GM15510 (cell line): Measurements from ENCODE around the gene TMEM45A.

Source experiments
- POLR2A ChIP-seq: IDR thresholded peaks from 3 replicates; pipeline ENCODE4 v1.6.1; 2011; ENCODE audit warnings: borderline replicate concordance; ENCODE audit not compliant: insufficient read length; ENCODE audit errors: extremely low read depth

The TMEM45A gene

DNA sequence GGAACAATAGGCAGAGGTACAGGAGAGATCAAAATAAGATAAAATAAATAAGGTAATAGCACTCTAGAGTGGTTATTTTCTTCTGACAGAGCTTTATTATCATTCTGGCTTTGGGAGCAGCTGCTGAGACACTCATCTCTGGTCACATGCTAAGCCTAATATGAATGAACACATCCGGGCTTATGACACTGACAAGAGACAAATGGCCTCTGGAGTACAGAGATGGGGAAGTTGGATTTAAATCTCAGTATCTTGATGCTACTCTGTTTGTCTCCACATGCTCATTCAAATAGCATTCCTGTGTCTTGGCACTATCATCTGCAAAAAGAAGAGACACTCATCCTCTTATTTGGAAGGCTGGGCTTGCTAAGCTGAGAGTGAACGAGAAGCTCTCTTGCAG, 55.6 kb downstream of the TMEM45A start:
- TF ChIP-seq POLR2A: no peak

DNA sequence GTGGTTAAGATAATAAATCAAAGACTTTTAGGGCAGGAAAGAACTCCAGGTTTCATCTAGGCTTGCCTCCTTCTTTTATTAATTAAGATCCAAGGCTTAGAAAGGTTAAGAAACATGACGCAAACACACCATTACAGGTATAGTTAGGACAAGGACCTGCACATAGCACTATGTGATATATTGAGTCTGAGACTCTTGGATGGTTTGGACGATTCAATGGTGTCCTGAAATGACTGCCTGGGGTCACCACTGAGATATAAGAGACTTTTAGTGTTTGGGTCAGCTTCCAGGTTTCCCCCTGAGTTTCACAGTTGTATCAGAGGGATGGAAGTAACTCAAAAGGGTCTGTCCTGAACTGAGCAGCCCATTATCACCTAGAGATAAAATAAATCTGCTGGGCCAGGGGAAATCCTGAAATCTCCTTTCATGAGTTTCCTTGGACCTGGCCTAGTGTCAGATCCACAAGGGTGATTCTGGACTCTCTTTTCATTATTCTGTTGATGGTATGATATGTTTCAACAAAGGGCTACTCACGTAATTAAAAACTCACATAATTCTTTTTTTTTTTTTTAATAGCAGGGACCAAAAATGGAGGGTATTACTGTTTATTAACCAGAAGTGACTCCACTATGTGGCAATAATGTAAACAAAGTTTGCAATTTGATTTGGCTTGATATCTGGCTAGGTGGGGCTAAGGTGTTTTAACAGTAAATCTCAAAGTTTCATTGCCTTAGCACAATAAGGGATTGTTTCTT, 61.4 kb downstream of the TMEM45A start:
- TF ChIP-seq POLR2A: no peak

DNA sequence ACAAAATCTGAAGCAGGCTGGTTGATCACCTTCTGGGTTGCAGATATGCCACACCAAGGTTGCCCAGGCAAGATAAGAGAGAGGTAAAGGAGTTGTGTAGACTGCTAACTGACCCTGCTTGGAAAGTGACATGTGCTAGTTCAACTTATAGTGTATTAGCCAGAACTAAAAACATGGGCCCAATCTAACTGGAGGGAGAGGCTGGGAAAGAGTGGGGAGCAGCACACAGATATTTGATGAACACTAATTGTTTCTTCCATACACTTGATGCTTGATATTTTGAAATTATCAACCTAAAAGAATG, 61.9 kb downstream of the TMEM45A start:
- no peak for TF ChIP-seq POLR2A

DNA sequence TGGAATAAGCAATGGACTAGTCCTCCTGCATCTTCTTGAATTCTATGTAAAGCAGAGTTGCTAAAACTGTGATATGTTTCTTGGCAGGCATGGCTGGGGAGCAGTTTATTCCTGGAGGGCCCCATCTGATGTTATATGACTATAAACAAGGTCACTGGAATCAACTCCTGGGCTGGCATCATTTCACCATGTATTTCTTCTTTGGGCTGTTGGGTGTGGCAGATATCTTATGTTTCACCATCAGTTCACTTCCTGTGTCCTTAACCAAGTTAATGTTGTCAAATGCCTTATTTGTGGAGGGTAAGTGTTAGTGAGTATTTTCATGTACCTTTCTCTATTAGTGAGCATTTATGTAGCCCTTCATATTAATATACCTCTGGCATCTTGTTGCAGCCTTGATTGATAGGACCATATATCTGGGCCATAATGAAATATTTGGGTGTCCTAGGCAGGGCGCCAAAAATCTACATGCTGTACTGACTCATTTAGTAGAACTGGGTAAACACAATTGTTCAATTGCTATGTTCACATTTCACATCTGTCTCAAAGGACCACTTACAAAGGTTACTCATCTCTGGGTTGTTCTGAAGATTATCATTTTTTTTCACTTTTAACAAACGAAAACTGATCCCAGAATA, 64.4 kb downstream of the TMEM45A start:
- no peak for TF ChIP-seq POLR2A

DNA sequence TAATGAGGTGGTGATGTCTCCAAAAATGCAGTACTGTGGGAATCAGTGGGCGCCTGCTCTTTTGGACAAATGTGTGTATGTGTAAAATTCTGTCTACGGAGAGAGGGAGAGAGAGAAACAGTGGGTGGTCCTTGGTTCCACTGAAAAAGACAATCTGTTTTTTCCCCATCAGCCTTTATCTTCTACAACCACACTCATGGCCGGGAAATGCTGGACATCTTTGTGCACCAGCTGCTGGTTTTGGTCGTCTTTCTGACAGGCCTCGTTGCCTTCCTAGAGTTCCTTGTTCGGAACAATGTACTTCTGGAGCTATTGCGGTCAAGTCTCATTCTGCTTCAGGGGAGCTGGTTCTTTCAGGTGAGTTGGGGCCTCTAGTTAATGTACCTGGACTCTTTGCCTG, 65.8 kb downstream of the TMEM45A start:
- no peak for TF ChIP-seq POLR2A

DNA sequence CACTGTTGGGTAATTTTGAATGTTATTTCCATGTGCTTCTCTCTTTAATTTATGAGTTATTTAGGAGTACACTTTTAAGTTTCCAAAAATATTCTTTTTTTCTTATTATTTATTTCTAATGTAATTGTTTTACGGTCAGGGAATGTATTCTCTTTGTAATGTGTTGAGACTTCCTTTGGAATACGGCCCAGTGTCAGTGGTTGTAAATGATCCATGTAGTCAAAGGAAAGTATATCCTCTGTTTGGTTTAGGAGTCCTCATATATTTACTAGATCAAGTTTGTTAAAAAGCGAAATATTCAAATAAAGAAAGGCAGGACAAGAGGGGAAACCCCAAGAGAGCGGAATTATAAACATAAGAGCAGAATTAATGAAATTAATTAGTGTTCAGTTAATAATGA, 68.0 kb downstream of the TMEM45A start:
- no peak for TF ChIP-seq POLR2A

DNA sequence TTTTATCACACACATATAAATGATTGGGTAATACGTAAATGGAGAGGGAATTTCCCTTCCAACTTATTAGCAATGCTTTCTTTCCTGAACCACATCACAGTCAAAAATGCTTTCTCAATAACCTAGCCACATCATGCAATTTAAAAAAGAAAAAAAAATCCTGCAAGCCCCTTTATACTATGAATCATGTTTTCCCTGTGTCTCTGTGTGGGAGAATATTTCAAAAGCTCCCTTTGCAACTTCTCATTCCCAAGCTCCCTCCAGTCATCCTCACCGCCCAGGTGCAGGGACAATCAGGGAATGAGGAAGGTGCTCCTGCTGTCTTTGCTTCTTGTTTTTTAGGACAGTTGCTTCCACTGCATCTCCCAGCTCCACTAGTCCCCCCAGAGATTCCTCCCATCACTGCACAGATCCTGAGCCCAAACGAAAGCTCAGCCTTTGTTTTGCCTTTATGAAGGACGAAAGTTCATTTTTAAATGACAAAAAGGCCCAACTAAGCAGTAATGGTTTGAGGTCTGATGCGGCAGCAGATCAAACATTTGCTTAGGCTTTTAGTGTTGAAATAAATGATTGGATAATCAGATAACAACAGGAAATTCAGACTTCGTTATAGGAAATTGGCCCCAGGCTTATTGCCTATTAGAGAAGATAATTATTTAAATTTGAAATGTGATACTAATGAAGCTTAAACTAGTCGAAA, 69.2 kb downstream of the TMEM45A start:
- no peak for TF ChIP-seq POLR2A

DNA sequence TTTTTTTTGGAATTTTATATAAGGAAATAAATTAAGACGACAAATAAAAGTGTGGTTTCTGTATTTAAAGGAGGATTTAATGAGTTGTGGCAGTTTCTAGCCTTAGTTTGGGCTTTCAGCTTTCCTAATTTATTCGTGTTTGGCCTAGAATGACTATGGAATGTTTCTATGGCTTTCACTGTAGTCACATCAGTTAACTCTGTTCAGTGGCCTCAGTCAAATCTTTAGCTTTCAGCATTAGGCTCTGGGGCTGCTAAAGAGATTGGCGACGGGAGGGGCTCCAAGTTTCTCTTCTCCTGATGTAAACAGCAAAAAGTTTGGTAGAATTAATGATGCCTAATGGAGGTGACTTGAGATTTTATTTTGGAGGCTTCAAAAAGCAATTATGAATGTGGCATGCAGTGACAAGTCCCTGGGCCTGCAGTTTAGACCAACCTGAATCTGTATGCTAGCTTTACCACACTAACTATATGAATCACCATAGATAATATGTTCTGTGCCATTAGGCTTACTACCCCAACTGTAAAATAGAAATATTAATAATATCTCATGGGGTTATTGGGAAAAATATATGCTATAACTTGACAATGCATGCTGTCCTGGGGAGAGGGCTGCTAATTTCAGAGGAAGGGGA, 69.9 kb downstream of the TMEM45A start:
- TF ChIP-seq POLR2A: no peak

DNA sequence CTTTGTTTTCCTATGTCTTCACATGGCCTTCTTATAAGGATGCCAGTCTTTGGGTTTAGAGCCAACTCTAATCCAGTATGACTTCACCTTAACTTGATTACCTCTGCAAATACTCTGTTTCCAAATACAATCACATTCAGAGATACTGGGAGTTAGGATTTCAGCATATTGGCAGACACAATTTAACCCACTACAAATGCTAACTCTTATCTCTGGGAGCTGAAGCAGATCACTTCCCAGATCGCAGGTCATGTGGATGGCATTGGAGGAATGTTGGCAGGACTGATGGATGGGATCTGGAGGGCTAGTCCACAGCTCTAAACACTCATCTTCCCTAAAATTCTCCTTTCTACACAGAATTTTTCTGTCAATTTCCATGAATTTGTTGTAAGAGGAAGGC, 70.8 kb downstream of the TMEM45A start:
- TF ChIP-seq POLR2A: no peak

DNA sequence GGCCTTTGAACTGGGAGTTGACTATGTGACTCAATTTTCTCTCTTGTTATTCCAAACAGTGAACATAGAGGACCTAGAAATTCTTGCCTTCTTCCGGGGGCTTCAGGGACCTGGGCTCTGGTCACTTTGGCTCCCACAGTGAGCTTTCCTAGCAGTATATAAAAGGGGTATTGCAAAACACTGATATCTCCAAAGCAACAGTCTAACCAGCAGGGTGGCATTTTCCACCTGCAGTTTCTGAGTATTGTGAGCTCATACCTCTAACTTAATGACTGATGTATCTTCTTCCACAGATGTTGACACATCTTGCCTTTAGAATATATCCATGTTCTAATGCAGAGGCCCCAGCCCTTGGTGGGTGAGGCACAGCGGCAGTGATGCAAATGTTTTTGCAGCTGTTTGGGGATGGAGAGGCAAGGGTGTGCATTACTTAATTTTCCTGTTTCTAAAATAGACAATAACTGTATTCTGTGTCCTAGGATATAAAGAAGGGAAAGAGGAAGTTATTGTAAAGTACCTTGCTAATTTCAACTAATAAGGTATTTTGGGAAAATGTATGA, 71.3 kb downstream of the TMEM45A start:
- no peak for TF ChIP-seq POLR2A

DNA sequence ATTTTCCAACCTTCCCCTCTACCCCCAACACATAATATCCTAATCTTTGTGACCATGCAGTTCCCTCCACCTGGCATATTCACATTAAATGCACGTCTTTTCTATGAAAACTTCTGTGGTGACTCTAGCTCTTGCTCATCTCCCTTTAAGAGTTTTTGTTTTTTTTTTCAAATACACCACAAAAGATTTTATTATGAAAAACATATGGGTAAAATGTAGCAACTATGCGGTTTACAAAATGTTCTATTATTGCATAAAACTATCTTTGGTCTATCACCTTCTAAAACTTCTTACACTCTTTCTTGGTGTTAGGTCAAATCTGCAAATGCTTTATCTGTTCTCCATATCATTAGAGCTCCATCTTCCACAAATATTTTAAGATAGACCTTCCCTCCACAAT, 78.4 kb downstream of the TMEM45A start:
- TF ChIP-seq POLR2A: no peak

DNA sequence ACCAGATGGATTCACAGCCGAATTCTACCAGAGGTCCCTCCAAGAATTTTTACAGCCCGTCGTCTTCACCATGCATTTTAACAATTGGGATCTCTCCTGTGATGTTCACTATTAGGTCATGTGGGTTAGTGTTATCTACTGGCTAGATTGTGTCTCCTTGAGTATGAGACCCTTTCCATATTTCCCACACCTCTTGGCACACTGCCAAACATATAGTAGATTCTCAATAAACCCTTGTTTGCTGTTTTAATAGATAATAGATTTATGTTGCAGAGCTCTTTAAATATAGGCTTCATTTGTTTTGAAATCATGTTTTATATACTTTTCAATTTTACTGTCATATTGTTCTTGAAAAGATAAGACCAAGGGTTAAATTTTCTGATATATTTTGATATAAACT, 82.1 kb downstream of the TMEM45A start:
- no peak for TF ChIP-seq POLR2A

DNA sequence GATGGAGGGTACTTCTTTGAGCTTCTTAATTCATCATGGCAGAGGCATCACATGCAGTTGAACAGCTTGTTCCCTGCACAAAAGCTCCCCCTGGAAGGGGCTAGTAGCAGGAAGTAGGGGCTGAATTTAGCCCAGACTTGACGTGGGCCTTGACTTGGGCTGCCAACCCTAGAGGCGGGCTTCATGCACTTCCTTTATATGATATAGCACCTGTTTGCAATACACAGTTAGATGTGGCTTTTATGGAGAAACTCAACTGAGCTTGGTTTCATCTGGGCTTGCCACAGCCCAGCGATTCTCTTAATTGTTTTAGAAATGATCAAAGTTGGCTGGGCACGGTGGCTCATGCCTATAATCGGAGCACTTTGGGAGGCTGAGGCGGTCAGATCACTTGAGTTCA, 83.3 kb downstream of the TMEM45A start:
- TF ChIP-seq POLR2A: no peak

DNA sequence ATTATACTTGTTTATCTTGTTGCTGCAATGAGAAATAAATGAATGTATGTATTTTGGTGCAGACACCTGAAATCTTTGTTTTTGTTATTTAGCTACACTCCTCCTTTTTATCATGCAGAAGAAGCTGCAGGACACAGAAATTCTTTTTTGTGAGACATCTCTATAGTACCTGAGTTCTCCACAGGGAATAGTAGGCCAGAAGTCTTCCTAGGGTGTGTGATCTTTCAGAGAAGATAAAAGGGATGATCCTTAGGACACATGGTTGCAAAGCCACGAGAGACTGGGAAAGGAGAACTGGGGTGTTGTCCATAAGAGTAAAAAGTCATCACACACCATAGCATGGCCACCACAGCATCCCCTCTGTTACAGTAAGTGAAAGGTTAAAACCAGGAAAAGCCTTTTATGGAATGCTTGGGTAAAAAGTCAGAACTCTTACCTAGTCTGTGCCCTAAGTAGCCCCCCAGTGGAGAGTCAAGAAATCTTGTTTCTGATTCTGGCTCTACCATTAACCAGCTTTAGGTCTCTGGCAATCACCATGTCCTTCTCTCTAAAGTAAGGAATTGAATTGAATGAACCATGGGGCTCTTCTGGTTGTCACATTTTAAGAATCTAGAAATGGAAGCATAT, 85.1 kb downstream of the TMEM45A start:
- TF ChIP-seq POLR2A: no peak

DNA sequence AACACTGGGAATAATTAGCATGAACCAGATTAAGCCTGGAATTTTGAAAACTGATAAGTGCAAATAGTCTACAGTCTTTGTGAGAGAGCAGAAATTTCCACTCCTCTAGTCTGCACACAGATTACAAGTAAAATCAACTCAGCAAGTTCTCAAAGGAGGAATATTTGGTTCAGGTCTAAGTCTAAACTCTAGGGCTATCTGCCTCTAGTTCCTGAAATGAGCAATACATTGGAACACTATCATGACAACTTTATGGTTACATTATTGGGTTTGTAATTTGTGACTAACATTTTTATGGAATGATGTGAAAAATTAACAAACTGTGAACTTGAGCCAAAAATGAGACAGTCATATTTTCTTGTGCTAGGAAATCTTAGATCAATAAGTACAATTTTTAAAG, 86.2 kb downstream of the TMEM45A start:
- no peak for TF ChIP-seq POLR2A
